Activated CD4-positive, CD25-positive, alpha-beta regulatory T cell treated with anti-CD3 and anti-CD28 coated beads, Interleukin-2, amount 50 U/mL, for 16 hours (primary cell): Measurements from ENCODE around the gene RAB26.
"Not testable (repeated sequence)": the region's sequence is repeated elsewhere in the genome, so short reads cannot be mapped to it uniquely, and the experiment has no call there.

Experiments used
- DNase-seq: peaks from one replicate; pipeline ENCODE4 v3.0.0-alpha.2; 2020; ENCODE audit warnings: low read depth, low spot score

Gene RAB26

GRCh38 chr16:2117341-2117740, 31.1 kb upstream of the RAB26 start:
- not testable (repeated sequence) for DNase-seq

GRCh38 chr16:2117960-2118722, 30.3 kb upstream of the RAB26 start:
- DNase-seq, result not testable (repeated sequence)

GRCh38 chr16:2121325-2121724, 27.1 kb upstream of the RAB26 start:
- not testable (repeated sequence) for DNase-seq

GRCh38 chr16:2121853-2122252, 26.6 kb upstream of the RAB26 start:
- DNase-seq, result no peak

GRCh38 chr16:2122429-2122828, 26.0 kb upstream of the RAB26 start:
- DNase-seq, result no peak

GRCh38 chr16:2122934-2123683, 25.3 kb upstream of the RAB26 start:
- DNase-seq, result not testable (repeated sequence)

- DNase-seq, result not testable (repeated sequence)
Observed at GRCh38 chr16:2123706-2124376, 24.6 kb upstream of the RAB26 start.

GRCh38 chr16:2124377-2124693, 24.1 kb upstream of the RAB26 start:
- not testable (repeated sequence) for DNase-seq

GRCh38 chr16:2124694-2125444, 23.6 kb upstream of the RAB26 start:
- not testable (repeated sequence) for DNase-seq

- not testable (repeated sequence) for DNase-seq
Observed at GRCh38 chr16:2125609-2126008, 22.8 kb upstream of the RAB26 start.

GRCh38 chr16:2126161-2126743, 22.2 kb upstream of the RAB26 start:
- DNase-seq, result not testable (repeated sequence)

GRCh38 chr16:2126928-2127556, 21.4 kb upstream of the RAB26 start:
- DNase-seq, result not testable (repeated sequence)

- not testable (repeated sequence) for DNase-seq
Observed at GRCh38 chr16:2127630-2128280, 20.7 kb upstream of the RAB26 start.

GRCh38 chr16:2129251-2129650, 19.2 kb upstream of the RAB26 start:
- not testable (repeated sequence) for DNase-seq

- not testable (repeated sequence) for DNase-seq
Observed at GRCh38 chr16:2129890-2130447, 18.5 kb upstream of the RAB26 start.

GRCh38 chr16:2133797-2134196, 14.6 kb upstream of the RAB26 start:
- not testable (repeated sequence) for DNase-seq

GRCh38 chr16:2135071-2135470, 13.4 kb upstream of the RAB26 start:
- not testable (repeated sequence) for DNase-seq

- DNase-seq, result peak; percentile 93
Observed at GRCh38 chr16:2135770-2136490, 12.5 kb upstream of the RAB26 start, which contains the start of gene PKD1. Gene PKD1 (minus strand): TSS chr16:2135898. CDS start chr16:2135689, 209 bp downstream.
